ENCODE data around the gene VAC14. TPM values are rescaled to one million over a fixed set of nuclear protein-coding genes. Genes with fewer than 3 reads are reported as not detected.
"Not testable (repeated sequence)": the region's sequence is repeated elsewhere in the genome, so short reads cannot be mapped to it uniquely, and the experiment has no call there.

The VAC14 gene
- total RNA-seq, 4 donors from 2014 or later, result 20.1 to 47.8 (median 39.0) TPM

DNA sequence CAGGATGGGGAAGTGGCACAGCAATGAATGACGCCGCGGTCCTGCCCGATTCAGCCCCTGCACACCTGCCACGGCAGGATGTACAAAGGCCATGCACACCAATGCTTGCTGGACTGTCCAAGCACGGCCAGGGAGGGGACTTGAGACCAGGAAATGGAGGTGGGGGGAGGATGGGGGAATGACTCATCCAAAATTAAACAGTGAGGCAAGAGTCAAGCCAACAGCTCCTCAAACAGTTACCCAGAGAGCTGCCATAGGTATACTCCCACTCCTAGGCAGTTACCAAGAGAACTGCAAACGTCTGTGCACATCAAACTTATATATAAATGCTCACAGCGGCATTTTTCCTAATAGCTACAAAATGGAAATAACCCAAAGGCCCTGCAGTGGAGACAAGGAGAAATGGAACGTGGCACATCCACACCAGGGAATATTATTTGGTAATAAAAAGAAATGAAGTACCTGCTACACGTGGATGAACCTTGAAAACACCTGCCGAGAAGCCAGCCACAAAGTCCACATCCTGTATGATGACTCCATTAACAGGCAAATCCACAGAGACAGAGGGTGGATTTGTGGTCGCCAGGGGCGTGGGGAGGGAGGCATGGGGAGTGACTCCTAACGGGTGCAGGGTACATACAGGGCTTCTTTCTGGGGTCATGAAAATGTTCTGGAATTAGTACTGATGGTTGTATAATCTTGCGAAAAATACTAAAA is 54.1 kb downstream of the VAC14 start:
- peak; percentile 81 to 93 for DNase-seq (ENCODE audit: low spot score in 2 of 2)
- WGBS, 2 donors, result 56 to 57% methylated on average over 15 of the region's 15 CpGs
- TF ChIP-seq, protein P1, sequence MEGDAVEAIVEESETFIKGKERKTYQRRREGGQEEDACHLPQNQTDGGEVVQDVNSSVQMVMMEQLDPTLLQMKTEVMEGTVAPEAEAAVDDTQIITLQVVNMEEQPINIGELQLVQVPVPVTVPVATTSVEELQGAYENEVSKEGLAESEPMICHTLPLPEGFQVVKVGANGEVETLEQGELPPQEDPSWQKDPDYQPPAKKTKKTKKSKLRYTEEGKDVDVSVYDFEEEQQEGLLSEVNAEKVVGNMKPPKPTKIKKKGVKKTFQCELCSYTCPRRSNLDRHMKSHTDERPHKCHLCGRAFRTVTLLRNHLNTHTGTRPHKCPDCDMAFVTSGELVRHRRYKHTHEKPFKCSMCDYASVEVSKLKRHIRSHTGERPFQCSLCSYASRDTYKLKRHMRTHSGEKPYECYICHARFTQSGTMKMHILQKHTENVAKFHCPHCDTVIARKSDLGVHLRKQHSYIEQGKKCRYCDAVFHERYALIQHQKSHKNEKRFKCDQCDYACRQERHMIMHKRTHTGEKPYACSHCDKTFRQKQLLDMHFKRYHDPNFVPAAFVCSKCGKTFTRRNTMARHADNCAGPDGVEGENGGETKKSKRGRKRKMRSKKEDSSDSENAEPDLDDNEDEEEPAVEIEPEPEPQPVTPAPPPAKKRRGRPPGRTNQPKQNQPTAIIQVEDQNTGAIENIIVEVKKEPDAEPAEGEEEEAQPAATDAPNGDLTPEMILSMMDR (IDR thresholded peaks at IDR 0.05), result no peak
- TF ChIP-seq POLR2A (IDR thresholded peaks at IDR 0.05), result no peak
- no peak overlapping the region for H3K4me3 ChIP-seq (ENCODE audit: low read depth, poor library complexity, severe bottlenecking)
- intact Hi-C loops (cut with DNase I; ENCODE audit: low total_unique reads), result no loop called here

GRCh38 chr16:70746040-70746707 is 54.8 kb downstream of the VAC14 start:
- DNase-seq (ENCODE audit: low spot score in 2 of 2), result peak; percentile 77 to 97
- intact Hi-C loops (cut with DNase I; ENCODE audit: low total_unique reads), result no loop called here
- TF ChIP-seq, protein P1 (IDR thresholded peaks at IDR 0.05), result no peak
- no peak for TF ChIP-seq POLR2A (IDR thresholded peaks at IDR 0.05)
- WGBS, 2 donors, result 23% methylated on average over 11 to 12 of the region's 12 CpGs
- no peak overlapping the region for H3K4me3 ChIP-seq (ENCODE audit: low read depth, poor library complexity, severe bottlenecking)

DNA sequence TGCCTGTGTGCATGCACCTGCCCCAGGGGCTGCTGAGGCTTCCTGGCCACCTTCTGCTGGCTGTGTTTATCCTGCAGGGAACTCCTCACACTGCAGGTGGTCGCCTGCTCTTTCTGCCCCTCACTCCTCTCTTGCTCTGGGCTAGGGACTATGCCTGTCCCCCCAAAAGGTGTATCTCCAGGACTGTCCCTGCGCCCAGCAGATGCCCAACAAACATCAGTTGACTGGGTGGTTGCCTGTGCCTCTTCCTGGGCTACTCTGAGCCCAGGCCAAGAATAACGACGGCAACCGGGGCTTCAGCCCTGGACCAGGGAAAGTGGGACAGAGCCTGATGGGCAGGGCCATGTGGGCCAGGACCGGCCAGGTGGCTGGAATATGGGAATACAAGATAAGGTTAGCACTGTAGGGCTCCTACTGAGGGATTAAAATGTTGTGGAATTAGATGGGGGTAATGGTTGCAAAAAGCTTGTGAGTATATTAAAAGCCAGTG is 55.4 kb downstream of the VAC14 start:
- intact Hi-C loops (cut with DNase I; ENCODE audit: low total_unique reads), result no loop called here
- 89 to 94% methylated on average over 6 of the region's 6 CpGs for WGBS, 2 donors

DNA sequence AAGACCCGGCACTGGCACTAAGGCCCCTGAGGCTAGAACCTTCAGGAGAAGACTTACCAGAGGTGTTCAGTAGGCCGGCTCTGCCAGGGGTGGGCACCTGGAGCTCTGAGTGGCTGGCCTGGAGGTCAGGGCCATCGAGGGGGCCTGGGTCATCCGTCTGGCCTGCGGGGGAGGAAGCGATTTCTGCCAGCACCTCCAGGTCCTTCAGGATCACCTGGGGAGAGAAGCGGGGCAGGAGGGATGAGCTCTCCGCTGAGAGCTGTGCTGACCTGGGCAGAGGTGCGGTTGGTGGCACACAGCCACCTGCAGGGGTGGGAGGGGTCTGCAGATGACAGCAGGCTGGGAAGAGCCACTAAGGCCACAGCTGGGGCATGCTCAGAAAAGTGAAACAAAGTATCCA is 56.6 kb downstream of the VAC14 start:
- intact Hi-C loops (cut with DNase I; ENCODE audit: low total_unique reads), result no loop called here
- no peak for TF ChIP-seq POLR2A (IDR thresholded peaks at IDR 0.05)
- TF ChIP-seq, protein P1 (IDR thresholded peaks at IDR 0.05), result no peak
- WGBS, 2 donors, result 90 to 94% methylated on average over 9 of the region's 9 CpGs
- no peak overlapping the region for H3K4me3 ChIP-seq (ENCODE audit: low read depth, poor library complexity, severe bottlenecking)
- no peak for DNase-seq (ENCODE audit: low spot score in 2 of 2)

More for the DNA sequence above, 55.4 kb downstream of the VAC14 start:
- DNase-seq (ENCODE audit: low spot score in 2 of 2), result no peak
- H3K4me3 ChIP-seq (ENCODE audit: low read depth, poor library complexity, severe bottlenecking), result no peak overlapping the region
- no peak for TF ChIP-seq POLR2A (IDR thresholded peaks at IDR 0.05)
- TF ChIP-seq, protein P1 (IDR thresholded peaks at IDR 0.05), result no peak

- DNase-seq (ENCODE audit: low spot score in 2 of 2), result no peak
- no peak overlapping the region for H3K4me3 ChIP-seq (ENCODE audit: low read depth, poor library complexity, severe bottlenecking)
- TF ChIP-seq POLR2A (IDR thresholded peaks at IDR 0.05), result no peak
- TF ChIP-seq, protein P1 (IDR thresholded peaks at IDR 0.05), result no peak
- 86 to 91% methylated on average over 10 of the region's 10 CpGs for WGBS, 2 donors
- intact Hi-C loops (cut with DNase I; ENCODE audit: low total_unique reads), result no loop called here
Measured at GRCh38 chr16:70743791-70744190, 57.2 kb downstream of the VAC14 start.

GRCh38 chr16:70742967-70743366 is 58.0 kb downstream of the VAC14 start:
- H3K4me3 ChIP-seq (ENCODE audit: low read depth, poor library complexity, severe bottlenecking); intact Hi-C loops (cut with DNase I; ENCODE audit: low total_unique reads); DNase-seq (ENCODE audit: low spot score in 2 of 2): not testable (repeated sequence)
- 97 to 98% methylated on average over 9 of the region's 9 CpGs for WGBS, 2 donors

All from lower leg skin (tissue), 4 donors.